ENCODE data around the gene EFCC1. TPM values are rescaled to one million over a fixed set of nuclear protein-coding genes. Genes with fewer than 3 reads are reported as not detected.
A peak's percentile ranks its signal among the peaks of the same experiment; 100 is the strongest.

EFCC1 gene
- polyA plus RNA-seq, 1 experiment, result 0.27 TPM

DNA sequence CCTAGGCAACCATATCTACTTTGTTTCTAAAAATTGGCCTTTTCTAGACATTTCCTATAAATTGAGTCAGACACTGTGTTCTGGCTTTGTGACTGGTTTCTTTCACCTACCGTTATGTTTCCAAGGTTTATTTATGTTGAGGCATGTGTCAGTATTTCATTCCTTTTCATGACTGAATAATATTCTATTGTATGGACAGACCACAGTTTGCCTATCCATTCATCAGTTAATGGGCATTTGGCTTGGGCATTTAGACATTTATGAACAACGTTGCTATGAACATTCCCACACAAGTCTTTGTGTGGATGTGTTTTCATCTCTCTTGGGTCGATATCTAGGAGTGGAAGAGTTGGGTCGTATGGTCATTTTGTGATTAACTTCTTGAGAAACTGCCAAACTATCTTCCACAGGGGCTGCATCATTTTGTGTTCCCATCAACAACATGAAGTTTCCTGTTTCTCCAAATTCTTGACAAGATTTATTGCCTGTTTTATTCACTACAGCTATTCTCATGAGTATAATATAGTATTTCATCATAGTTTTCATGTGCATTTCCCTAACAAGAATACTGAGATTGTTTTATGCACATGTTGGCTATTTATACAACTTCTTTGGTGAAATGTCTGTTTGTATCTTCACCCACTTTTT, 3.5 kb upstream of the EFCC1 start:
- CTCF ChIA-PET, result interaction anchor here (1.4 kb wide), 2 partner anchors 28 to 56 kb away, joined by 6 to 11 read pairs; no protein-coding TSS in a partner anchor
- Histone ChIP-seq H3K27me3 (ENCODE audit: control insufficient read depth, insufficient read depth, low read length) (peaks cover 74% of the 10 kb centered on the region), H3K9me3 (ENCODE audit: control insufficient read depth, insufficient read depth, low read length) (no peaks in the 10 kb centered on the region; the same call in 1 of the 2 replicates), H3K27ac (ENCODE audit: low read depth, low read length) (no peak overlapping the region), H3K4me3 (ENCODE audit: low read depth, low read length) (no peak overlapping the region)
- TF ChIP-seq, protein P1, sequence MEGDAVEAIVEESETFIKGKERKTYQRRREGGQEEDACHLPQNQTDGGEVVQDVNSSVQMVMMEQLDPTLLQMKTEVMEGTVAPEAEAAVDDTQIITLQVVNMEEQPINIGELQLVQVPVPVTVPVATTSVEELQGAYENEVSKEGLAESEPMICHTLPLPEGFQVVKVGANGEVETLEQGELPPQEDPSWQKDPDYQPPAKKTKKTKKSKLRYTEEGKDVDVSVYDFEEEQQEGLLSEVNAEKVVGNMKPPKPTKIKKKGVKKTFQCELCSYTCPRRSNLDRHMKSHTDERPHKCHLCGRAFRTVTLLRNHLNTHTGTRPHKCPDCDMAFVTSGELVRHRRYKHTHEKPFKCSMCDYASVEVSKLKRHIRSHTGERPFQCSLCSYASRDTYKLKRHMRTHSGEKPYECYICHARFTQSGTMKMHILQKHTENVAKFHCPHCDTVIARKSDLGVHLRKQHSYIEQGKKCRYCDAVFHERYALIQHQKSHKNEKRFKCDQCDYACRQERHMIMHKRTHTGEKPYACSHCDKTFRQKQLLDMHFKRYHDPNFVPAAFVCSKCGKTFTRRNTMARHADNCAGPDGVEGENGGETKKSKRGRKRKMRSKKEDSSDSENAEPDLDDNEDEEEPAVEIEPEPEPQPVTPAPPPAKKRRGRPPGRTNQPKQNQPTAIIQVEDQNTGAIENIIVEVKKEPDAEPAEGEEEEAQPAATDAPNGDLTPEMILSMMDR (IDR thresholded peaks at IDR 0.05; ENCODE audit: low read depth, low read length), result no peak
- POLR2A ChIA-PET, result no interaction called here
- no peak for DNase-seq (ENCODE audit: low read depth, low spot score)

DNA sequence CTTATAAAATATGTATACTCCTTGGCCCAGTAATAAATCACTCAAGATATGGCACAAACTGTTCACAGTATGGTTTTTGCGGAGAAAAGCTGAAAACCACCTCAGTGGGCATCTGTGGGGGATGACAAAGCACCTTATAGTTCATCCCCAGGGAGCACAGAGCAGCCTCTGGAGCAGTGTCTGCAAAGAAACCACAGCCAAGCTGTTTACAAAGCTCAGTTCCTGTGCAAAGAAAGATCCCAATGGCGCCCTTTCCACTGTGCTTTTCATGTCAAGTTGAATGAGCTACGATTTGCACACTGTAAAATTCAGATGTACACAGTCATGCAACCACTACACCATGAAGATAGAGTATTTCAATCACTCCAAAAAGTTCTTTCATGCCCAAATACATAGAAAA, 2.5 kb upstream of the EFCC1 start:
- DNase-seq (ENCODE audit: low read depth, low spot score), result no peak
- no peaks in the 10 kb centered on the region; the same call in 1 of the 2 replicates for H3K9me3 ChIP-seq (ENCODE audit: control insufficient read depth, insufficient read depth, low read length)
- ChIA-PET POLR2A (interaction anchor here (0.9 kb wide), 1 partner anchor 22 kb away, joined by 4 read pairs; no protein-coding TSS in a partner anchor), CTCF (interaction anchor here (1.1 to 1.5 kb wide), 4 partner anchors 8 to 55 kb away, joined by 3 to 11 read pairs (median 6); no protein-coding TSS in a partner anchor)
- peaks cover 76% of the 10 kb centered on the region for H3K27me3 ChIP-seq (ENCODE audit: control insufficient read depth, insufficient read depth, low read length)
- TF ChIP-seq, protein P1 (IDR thresholded peaks at IDR 0.05; ENCODE audit: low read depth, low read length), result no peak
- H3K4me3 ChIP-seq (ENCODE audit: low read depth, low read length), result no peak overlapping the region
- no peak overlapping the region for H3K27ac ChIP-seq (ENCODE audit: low read depth, low read length)

DNA sequence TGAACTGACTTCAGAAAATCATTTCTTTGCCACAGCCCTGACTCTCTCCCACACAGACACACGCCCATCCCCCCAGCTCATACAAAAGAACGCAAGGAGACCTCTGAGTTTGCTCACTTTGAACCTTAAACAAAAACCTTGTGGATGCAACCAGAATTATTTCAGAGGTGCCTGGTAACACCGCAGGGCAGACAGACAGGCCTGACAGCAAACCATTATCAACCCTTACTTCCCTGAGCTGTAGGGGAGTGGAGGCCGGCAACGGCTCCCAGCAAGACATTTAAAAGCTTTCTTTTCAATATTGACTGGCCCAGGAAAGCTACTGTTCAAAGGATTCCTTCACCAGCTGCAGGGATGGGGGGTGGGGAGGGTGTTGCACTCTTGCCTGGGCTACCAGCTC, 2.0 kb upstream of the EFCC1 start:
- no peak overlapping the region for H3K4me3 ChIP-seq (ENCODE audit: low read depth, low read length)
- CTCF ChIA-PET, result interaction anchor here (1.1 to 1.5 kb wide), 3 partner anchors 8 to 54 kb away, joined by 3 to 7 read pairs (median 6); no protein-coding TSS in a partner anchor
- no peaks in the 10 kb centered on the region; the same call in 1 of the 2 replicates for H3K9me3 ChIP-seq (ENCODE audit: control insufficient read depth, insufficient read depth, low read length)
- no peak for DNase-seq (ENCODE audit: low read depth, low spot score)
- POLR2A ChIA-PET, result interaction anchor here (0.9 kb wide), 1 partner anchor 22 kb away, joined by 4 read pairs; no protein-coding TSS in a partner anchor
- H3K27me3 ChIP-seq (ENCODE audit: control insufficient read depth, insufficient read depth, low read length), result peaks cover 77% of the 10 kb centered on the region
- no peak overlapping the region for H3K27ac ChIP-seq (ENCODE audit: low read depth, low read length)
- TF ChIP-seq, protein P1 (IDR thresholded peaks at IDR 0.05; ENCODE audit: low read depth, low read length), result no peak

DNA sequence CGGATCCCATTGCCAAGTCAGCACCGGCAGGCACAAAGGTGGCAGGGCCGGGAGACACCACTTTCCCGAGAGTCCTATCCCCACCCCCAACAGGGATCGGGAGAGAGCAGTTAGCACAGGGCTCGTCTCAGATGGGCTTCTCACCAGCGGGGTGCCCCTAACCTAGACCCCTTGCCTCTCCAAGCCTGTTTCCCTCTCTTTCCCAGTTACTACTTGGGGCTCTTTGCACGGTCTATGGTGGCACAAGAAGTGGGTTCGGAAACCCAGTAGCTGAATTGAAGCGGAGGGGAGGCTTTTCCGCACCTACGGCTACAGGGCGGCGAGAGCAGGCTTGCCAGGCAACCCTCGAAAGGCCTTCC, 383 bp upstream of the EFCC1 start:
- CTCF ChIA-PET, result no interaction called here
- Histone ChIP-seq H3K9me3 (ENCODE audit: control insufficient read depth, insufficient read depth, low read length) (no peaks in the 10 kb centered on the region; the same call in 1 of the 2 replicates), H3K27me3 (ENCODE audit: control insufficient read depth, insufficient read depth, low read length) (peaks cover 73% of the 10 kb centered on the region), H3K4me3 (ENCODE audit: low read depth, low read length) (peak overlapping the region; percentile 44), H3K27ac (ENCODE audit: low read depth, low read length) (no peak overlapping the region)
- POLR2A ChIA-PET, result no interaction called here
- TF ChIP-seq, protein P1 (IDR thresholded peaks at IDR 0.05; ENCODE audit: low read depth, low read length), result no peak
- DNase-seq (ENCODE audit: low read depth, low spot score), result no peak

DNA sequence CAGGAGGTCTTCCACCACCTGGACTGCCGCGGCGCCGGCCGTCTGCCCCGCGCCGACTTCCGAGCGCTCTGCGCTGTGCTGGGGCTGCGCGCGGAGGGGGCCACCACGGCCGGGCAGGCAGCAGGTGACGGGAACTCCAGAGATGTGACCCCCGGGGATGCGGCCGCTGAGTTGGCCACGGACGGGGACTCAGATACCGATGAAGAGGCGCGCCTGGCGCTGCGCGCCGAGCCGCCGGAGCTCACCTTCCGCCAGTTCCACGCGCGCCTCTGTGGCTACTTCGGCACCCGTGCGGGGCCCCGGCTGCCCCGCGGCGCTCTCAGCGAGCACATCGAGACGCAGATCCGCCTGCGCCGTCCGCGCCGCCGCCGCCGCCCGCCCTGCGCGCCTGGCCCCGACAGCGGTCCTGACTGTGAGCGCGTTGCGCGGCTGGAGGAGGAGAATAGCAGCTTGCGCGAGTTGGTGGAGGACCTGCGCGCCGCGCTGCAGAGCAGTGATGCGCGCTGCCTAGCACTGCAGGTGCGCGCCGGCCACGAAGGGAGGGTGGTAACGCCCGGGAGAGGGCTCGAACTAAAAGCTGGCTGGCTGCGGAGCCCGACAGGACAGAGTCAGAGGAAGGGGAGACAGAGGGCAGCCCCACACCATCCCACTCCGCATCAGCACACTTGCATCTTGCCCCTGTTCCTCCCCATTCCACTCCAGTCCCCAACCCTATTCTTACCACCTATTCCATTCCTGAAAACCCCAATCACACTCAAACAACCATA, 885 bp downstream of the EFCC1 start:
- no peak for DNase-seq (ENCODE audit: low read depth, low spot score)
- Histone ChIP-seq H3K27me3 (ENCODE audit: control insufficient read depth, insufficient read depth, low read length) (peaks cover 67% of the 10 kb centered on the region), H3K27ac (ENCODE audit: low read depth, low read length) (no peak overlapping the region), H3K4me3 (ENCODE audit: low read depth, low read length) (peak overlapping the region; percentile 44; the same call in 1 of the 2 replicates), H3K9me3 (ENCODE audit: control insufficient read depth, insufficient read depth, low read length) (no peaks in the 10 kb centered on the region; the same call in 1 of the 2 replicates)
- TF ChIP-seq, protein P1 (IDR thresholded peaks at IDR 0.05; ENCODE audit: low read depth, low read length), result no peak
- CTCF ChIA-PET, result no interaction called here
- POLR2A ChIA-PET, result no interaction called here

All from AG04450 (cell line).